Measurements from ENCODE around the gene EPC1.
"Not testable (repeated sequence)": the region's sequence is repeated elsewhere in the genome, so short reads cannot be mapped to it uniquely, and the experiment has no call there.

The EPC1 gene, protein sequence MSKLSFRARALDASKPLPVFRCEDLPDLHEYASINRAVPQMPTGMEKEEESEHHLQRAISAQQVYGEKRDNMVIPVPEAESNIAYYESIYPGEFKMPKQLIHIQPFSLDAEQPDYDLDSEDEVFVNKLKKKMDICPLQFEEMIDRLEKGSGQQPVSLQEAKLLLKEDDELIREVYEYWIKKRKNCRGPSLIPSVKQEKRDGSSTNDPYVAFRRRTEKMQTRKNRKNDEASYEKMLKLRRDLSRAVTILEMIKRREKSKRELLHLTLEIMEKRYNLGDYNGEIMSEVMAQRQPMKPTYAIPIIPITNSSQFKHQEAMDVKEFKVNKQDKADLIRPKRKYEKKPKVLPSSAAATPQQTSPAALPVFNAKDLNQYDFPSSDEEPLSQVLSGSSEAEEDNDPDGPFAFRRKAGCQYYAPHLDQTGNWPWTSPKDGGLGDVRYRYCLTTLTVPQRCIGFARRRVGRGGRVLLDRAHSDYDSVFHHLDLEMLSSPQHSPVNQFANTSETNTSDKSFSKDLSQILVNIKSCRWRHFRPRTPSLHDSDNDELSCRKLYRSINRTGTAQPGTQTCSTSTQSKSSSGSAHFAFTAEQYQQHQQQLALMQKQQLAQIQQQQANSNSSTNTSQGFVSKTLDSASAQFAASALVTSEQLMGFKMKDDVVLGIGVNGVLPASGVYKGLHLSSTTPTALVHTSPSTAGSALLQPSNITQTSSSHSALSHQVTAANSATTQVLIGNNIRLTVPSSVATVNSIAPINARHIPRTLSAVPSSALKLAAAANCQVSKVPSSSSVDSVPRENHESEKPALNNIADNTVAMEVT

DNA sequence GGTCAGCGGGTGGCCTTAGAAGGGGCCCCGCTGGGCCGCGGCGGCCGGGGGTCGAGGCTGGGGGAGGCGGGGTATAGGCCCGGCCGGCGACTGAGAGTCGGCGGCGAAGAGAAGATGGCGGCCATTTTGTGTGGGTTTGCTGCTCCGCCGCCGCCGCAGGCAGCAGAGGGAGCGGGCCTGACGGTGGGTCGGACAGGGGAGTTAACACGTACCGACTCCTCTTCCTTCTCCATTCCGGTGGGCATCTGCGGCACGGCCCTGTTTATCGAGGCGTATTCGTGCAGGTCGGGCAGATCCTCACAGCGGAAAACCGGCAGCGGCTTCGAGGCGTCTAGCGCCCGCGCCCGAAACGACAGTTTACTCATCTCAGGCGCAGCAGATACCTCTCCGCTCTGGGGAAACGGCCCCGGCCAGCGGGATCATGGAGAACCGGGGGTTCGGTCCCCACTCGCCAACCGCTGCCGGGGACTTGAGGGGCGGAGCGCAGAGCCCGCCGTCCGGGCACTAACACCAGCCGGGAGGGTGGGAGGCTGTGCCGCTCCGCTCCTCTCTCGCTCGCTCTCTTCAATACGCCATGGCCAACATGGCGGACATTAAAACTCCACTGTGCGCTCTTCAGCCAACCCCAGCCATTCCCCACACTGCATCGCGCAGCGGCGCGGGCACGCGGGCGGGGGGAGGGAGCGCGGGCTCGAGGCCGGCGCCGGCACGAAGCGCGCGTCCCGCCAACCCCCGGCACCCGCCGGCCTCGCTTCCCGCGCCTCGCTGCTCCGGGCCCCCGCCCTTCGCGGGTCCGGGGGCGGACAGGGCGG, at the start of gene EPC1:
Gene EPC1 (minus strand): TSS at position 608 of the 812 bp plus-strand sequence. CDS start 243 bp downstream, at position 365.
- DNase-seq (ENCODE audit: low read depth), result peak; percentile 77

DNA sequence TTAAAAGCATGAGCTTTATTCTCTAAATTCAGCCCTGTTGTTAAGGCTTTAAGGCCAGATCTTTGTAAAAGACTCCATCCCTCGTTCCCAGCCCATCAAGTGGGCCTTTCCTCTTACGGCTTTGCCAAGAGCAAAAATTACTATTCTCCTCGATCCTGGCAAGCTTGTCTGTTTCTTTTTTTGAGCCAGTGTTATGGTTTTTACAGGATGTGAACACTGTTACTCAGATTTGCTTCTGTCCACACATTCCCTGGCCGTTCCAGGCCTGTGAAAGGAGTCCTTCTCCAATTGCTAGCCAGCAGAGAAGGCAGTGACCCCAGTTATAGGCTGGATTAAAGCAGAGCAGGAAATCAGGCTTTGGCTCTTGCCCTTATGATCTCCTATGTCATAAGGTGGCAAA, 47.0 kb upstream of the EPC1 start:
- DNase-seq (ENCODE audit: low read depth), result no peak

- DNase-seq (ENCODE audit: low read depth), result not testable (repeated sequence)
Observed at GRCh38 chr10:32392284-32392683, 45.3 kb upstream of the EPC1 start.

DNA sequence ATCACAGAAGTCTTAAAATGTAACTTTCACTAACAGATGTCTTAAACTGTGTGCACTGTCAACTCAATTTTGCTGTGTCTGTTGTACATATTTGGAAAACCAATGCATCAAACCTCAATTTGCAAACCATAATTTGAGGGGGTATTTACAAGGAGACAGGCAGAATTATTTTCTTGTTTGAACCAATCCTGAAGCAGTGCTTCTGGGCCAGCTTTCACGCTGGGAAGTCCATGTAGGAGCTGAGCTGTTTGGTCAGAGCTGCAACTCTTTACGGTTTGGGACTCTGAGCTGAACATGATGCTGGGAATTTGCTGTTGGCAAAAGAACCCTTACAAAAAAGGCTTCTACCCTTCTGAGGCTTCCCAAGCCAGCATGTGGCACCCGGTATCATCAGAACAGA, 43.2 kb upstream of the EPC1 start:
- DNase-seq (ENCODE audit: low read depth), result no peak

GRCh38 chr10:32388258-32389027, 41.5 kb upstream of the EPC1 start:
- DNase-seq (ENCODE audit: low read depth), result no peak

- no peak for DNase-seq (ENCODE audit: low read depth)
Observed at GRCh38 chr10:32386623-32387260, 39.8 kb upstream of the EPC1 start.

DNA sequence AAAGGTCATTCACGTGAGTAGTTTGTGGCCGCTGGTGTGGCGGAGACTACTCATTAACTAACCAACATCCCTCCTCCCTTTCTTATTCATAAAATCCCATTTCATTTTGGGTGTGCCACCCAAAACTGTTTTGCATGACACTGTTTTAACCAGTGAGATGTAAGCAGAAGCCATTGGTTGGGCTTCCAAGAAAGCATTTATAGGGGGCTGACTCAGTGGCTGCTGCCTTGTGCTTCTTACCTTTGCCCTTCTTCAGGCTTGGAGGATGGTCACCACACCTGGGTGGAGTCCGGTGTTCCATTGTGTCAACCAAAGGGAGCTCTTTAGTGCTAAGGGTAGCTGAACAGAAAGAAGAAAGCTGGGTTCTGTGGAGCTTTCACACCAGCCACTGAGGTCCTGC, 37.2 kb upstream of the EPC1 start:
- DNase-seq (ENCODE audit: low read depth), result no peak

GRCh38 chr10:32381165-32381564, 34.2 kb upstream of the EPC1 start:
- no peak for DNase-seq (ENCODE audit: low read depth)

DNA sequence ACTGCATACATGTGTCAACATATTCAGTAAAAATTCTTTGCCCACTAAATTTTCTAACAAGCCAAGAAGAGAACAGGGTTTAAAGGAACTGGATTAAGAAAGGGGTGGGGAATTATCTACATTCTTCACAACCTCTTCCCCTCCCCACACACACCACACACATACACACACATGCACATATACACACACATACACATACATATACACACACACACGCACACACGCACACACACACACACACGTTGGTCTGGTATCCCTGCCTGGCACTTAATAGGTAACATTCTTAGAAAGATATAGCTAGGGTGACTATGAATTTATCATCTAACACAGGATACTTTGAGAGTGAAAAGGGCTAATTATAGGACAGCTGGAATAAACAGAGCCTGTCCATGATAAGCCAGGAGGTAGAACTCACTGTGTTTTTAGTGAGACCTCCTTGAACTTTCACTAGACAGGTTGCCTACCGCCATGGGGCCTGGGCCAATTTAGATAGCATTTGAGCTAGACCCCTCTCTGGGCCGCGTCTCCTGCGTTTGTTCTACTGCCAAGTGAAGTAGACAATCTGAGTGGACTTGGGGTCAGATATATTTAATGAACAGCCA, 33.1 kb upstream of the EPC1 start:
- no peak for DNase-seq (ENCODE audit: low read depth)

- peak; percentile 7 for DNase-seq (ENCODE audit: low read depth)
Observed at GRCh38 chr10:32379318-32379949, 32.5 kb upstream of the EPC1 start.

- peak; percentile 91 for DNase-seq (ENCODE audit: low read depth)
Observed at GRCh38 chr10:32378363-32379317, 31.7 kb upstream of the EPC1 start.

GRCh38 chr10:32377458-32378259, 30.7 kb upstream of the EPC1 start:
- peak; percentile 17 for DNase-seq (ENCODE audit: low read depth)

GRCh38 chr10:32376771-32377170, 29.8 kb upstream of the EPC1 start:
- DNase-seq (ENCODE audit: low read depth), result no peak

DNA sequence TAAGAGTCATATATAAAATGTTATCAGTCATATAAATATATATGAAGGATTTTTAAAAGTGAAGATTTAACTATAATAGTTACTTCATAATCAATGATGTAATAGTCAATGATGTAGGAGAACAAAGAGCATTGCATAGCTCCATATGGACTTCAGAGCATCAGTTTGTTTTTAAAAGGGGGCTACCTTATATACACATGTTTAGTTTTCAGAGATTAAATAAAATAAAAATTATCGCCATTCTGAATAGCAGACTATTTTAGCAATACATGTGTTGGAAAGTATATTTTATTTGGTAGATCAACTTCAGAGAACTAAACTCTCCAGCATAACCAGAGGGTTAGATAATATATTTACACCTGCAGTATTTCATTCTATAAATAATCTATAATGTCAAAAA, 29.1 kb upstream of the EPC1 start:
- DNase-seq (ENCODE audit: low read depth), result no peak

DNA sequence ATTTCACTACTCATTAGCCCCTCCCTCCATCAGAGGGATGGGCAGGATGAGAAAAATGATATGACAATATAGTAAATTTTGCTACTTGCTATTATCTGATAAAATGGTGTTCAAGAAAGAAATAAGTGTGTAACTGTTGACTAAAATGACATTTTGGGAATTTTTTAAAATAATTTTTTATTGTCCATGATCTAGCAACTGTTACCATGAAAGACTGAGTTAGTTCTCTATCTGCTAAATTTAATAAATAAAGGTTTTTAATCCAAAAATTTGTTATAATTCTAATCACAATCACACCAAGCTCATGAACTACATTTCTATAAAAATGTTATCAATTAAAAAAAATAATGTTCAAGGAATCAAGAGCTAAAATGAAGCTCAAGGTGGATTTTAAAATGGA, 28.7 kb upstream of the EPC1 start:
- DNase-seq (ENCODE audit: low read depth), result no peak

DNA sequence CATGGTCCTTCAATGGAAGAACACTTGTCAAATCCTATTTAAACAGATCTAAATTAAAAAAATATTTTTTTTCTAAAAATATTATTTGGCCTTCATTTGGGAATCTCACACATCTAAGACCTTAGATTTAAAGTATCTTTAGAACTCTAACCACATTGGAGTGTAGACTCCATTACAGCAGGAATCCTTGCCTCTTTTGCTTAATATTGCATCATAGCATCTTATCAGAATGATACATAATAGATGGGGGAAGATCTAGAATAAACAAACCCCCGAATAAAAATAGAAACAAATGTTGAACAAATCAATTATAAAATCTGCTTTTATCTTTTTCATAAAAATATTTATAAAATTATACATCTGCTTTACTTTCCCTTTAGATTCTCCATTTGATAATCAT, 27.6 kb upstream of the EPC1 start:
- DNase-seq (ENCODE audit: low read depth), result no peak

GRCh38 chr10:32373496-32373895, 26.5 kb upstream of the EPC1 start:
- DNase-seq (ENCODE audit: low read depth), result no peak

- DNase-seq (ENCODE audit: low read depth), result no peak
Observed at GRCh38 chr10:32373031-32373430, 26.1 kb upstream of the EPC1 start.

Measured in T-helper 22 cell (primary cell).